H1 (cell line): ENCODE data around the gene PLA2G4D. TPM values are rescaled to one million over a fixed set of nuclear protein-coding genes. Genes with fewer than 3 reads are reported as not detected.

Experiments used
- CTCF ChIA-PET: fragments of 300-600 bp; sonication (Branson Sonifier 250); formaldehyde crosslinking; loops from one replicate; lab custom pipeline; 2021; ENCODE audit not compliant: partially characterized antibody; lab: Charles Lee
- POLR2A ChIA-PET: fragments of 300-600 bp; sonication (Branson Sonifier 250); formaldehyde crosslinking; loops from one replicate; lab custom pipeline; 2021; ENCODE audit warnings: inconsistent platforms; ENCODE audit not compliant: partially characterized antibody; lab: Charles Lee
- DNase-seq, 2 experiments: peaks; one replicate each; pipeline versions ENCODE4 v3.0.0 to v3.0.0-alpha.2; 2010 to 2022; ENCODE audit warnings: low spot score in 2 of 2, low read depth in 1 of 2, mixed read lengths in 1 of 2
- FAIRE-seq: peaks from 2 replicates; lab custom pipeline; 2011; peaks lifted over from hg19 to GRCh38; lab: Jason Lieb, UNC
- H2AFZ ChIP-seq: 2 replicates; pipeline ENCODE4 v1.8.1; 2012; ENCODE audit warnings: low read length, inconsistent platforms
- H2AK5ac ChIP-seq: 2 replicates; pipeline ENCODE4 v1.6.1; 2013; ENCODE audit warnings: low read depth, low read length
- H2BK120ac ChIP-seq: replicated peaks from 2 replicates; pipeline ENCODE3; 2013; ENCODE audit warnings: low read depth, low read length, inconsistent platforms
- H2BK12ac ChIP-seq: 2 replicates; pipeline ENCODE4 v1.6.1; 2013; ENCODE audit warnings: low read depth, low read length
- H2BK15ac ChIP-seq: 2 replicates; pipeline ENCODE4 v1.6.1; 2013; ENCODE audit warnings: low read length
- H2BK20ac ChIP-seq: 2 replicates; pipeline ENCODE4 v1.6.1; 2013; ENCODE audit warnings: low read length
- H2BK5ac ChIP-seq: 2 replicates; pipeline ENCODE4 v1.6.1; 2013; ENCODE audit warnings: low read depth, low read length
- H3K14ac ChIP-seq: 2 replicates; pipeline ENCODE4 v1.6.1; 2013; ENCODE audit warnings: inconsistent platforms; ENCODE audit not compliant: insufficient read length
- H3K18ac ChIP-seq: 2 replicates; pipeline ENCODE4 v1.6.1; 2013; ENCODE audit warnings: low read length; ENCODE audit errors: extremely low read depth
- H3K23ac ChIP-seq: 2 replicates; pipeline ENCODE4 v1.6.1; 2013; ENCODE audit warnings: inconsistent platforms; ENCODE audit not compliant: insufficient read length
- H3K23me2 ChIP-seq: 2 replicates; pipeline ENCODE4 v1.6.1; 2013; ENCODE audit warnings: low read depth, low read length
- H3K27ac ChIP-seq: 2 replicates; pipeline ENCODE4 v1.6.1; 2011; ENCODE audit warnings: low read depth, low read length, inconsistent platforms
- H3K27me3 ChIP-seq, 4 experiments: replicated peaks in 1 of 4; 1 replicate in 1 of 4; 2 replicates in 3 of 4; pipeline versions ENCODE4 v1.6.1 to v1.8.1; 2011 to 2013; ENCODE audit warnings: low read length in 3 of 4, mild to moderate bottlenecking in 3 of 4, inconsistent platforms in 2 of 4, mixed read lengths in 2 of 4, moderate library complexity in 1 of 4; ENCODE audit not compliant: control insufficient read depth in 3 of 4, insufficient read depth in 3 of 4; ENCODE audit errors: extremely low read depth in 1 of 4
- H3K36me3 ChIP-seq, 4 experiments: 2 replicates each; pipeline versions ENCODE4 v1.6.1 to v1.8.1; 2011 to 2013; ENCODE audit warnings: mild to moderate bottlenecking in 4 of 4, low read length in 3 of 4, moderate library complexity in 2 of 4, control low read depth in 1 of 4, inconsistent platforms in 1 of 4; ENCODE audit not compliant: insufficient read depth in 4 of 4, control insufficient read depth in 2 of 4
- H3K4ac ChIP-seq: replicated peaks from 2 replicates; pipeline ENCODE3; 2013; ENCODE audit warnings: low read length, low read depth, mixed read lengths, inconsistent platforms; ENCODE audit not compliant: insufficient read length
- H3K4me1 ChIP-seq, 4 experiments: replicated peaks in 1 of 4; 1 replicate in 1 of 4; 2 replicates in 3 of 4; pipeline versions ENCODE4 v1.6.1 to v1.8.1; 2011 to 2013; ENCODE audit warnings: low read length in 3 of 4, inconsistent platforms in 2 of 4, mixed read lengths in 1 of 4; ENCODE audit not compliant: insufficient read depth in 4 of 4, control insufficient read depth in 3 of 4
- H3K4me2 ChIP-seq, 2 experiments: 2 replicates each; pipeline versions ENCODE4 v1.6.1 to v1.8.1; 2011 to 2013; ENCODE audit warnings: low read depth in 2 of 2, low read length in 2 of 2, control low read depth in 1 of 2, inconsistent platforms in 1 of 2, mild to moderate bottlenecking in 1 of 2; ENCODE audit not compliant: insufficient read depth in 1 of 2
- H3K4me3 ChIP-seq, 4 experiments: fragments of 200-600, 300-600 bp in 1 of 4; sonication (generic), shearing (Covaris generic), sonication (Bioruptor Twin) in 1 of 4; 2 replicates each; pipeline versions ENCODE4 v1.5.1 to v1.8.1; 2011 to 2016; ENCODE audit warnings: low read length in 4 of 4, low read depth in 3 of 4, control low read depth in 2 of 4, inconsistent platforms in 2 of 4, mild to moderate bottlenecking in 2 of 4, mixed read lengths in 1 of 4, moderate library complexity in 1 of 4; ENCODE audit not compliant: insufficient read depth in 2 of 4; ENCODE audit errors: extremely low read depth in 1 of 4
- H3K56ac ChIP-seq: replicated peaks from 2 replicates; pipeline ENCODE3; 2013; ENCODE audit warnings: low read depth, mild to moderate bottlenecking, mixed read lengths, low read length, inconsistent platforms; ENCODE audit not compliant: insufficient read length
- H3K79me1 ChIP-seq: 2 replicates; pipeline ENCODE4 v1.6.1; 2013; ENCODE audit warnings: low read depth, low read length, control low read depth
- H3K79me2 ChIP-seq, 2 experiments: 2 replicates each; pipeline versions ENCODE4 v1.6.1 to v1.8.1; 2012 to 2013; ENCODE audit warnings: low read length in 2 of 2, mild to moderate bottlenecking in 2 of 2, inconsistent platforms in 1 of 2; ENCODE audit not compliant: insufficient read depth in 2 of 2, control insufficient read depth in 1 of 2
- H3K9ac ChIP-seq, 4 experiments: replicated peaks in 1 of 4; 1 replicate in 1 of 4; 2 replicates in 3 of 4; pipeline versions ENCODE4 v1.6.1 to v1.8.1; 2011 to 2013; ENCODE audit warnings: low read depth in 3 of 4, low read length in 3 of 4, control low read depth in 2 of 4, mild to moderate bottlenecking in 2 of 4, moderate library complexity in 2 of 4, inconsistent platforms in 1 of 4; ENCODE audit errors: extremely low read depth in 1 of 4
- H3K9me3 ChIP-seq, 2 experiments: 2 replicates each; pipeline versions ENCODE4 v1.6.1 to v1.8.1; 2012 to 2013; ENCODE audit warnings: mild to moderate bottlenecking in 2 of 2, moderate library complexity in 2 of 2, control low read depth in 1 of 2, inconsistent platforms in 1 of 2, low read depth in 1 of 2, low read length in 1 of 2, mixed read lengths in 1 of 2; ENCODE audit not compliant: insufficient read depth in 2 of 2
- H4K20me1 ChIP-seq, 2 experiments: replicated peaks in 1 of 2; 2 replicates each; pipeline versions ENCODE3 to v1.8.1; 2011 to 2013; ENCODE audit warnings: inconsistent platforms in 2 of 2, low read length in 2 of 2, mild to moderate bottlenecking in 1 of 2; ENCODE audit not compliant: insufficient read depth in 2 of 2, control insufficient read depth in 1 of 2
- H4K5ac ChIP-seq: 2 replicates; pipeline ENCODE4 v1.6.1; 2013; ENCODE audit warnings: low read length, low read depth, mixed read lengths, inconsistent platforms; ENCODE audit not compliant: insufficient read length
- H4K8ac ChIP-seq: 2 replicates; pipeline ENCODE4 v1.8.0; 2013; ENCODE audit warnings: mild to moderate bottlenecking, moderate library complexity, low read length, inconsistent platforms; ENCODE audit not compliant: insufficient read depth; ENCODE audit errors: extremely low read depth
- H4K91ac ChIP-seq: replicated peaks from 2 replicates; pipeline ENCODE3; 2013; ENCODE audit warnings: low read length, mixed read lengths, inconsistent platforms; ENCODE audit not compliant: insufficient read length
- CEBPB ChIP-seq: IDR thresholded peaks from 2 replicates; pipeline ENCODE4 v1.6.1; 2012; ENCODE audit warnings: low read depth, low read length
- CREB1 ChIP-seq: IDR thresholded peaks from 2 replicates; pipeline ENCODE4 v1.6.1; 2012; ENCODE audit warnings: inconsistent platforms
- NRF1 ChIP-seq: IDR thresholded peaks from 2 replicates; pipeline ENCODE4 v1.6.1; 2011; ENCODE audit warnings: mild to moderate bottlenecking, low read depth, low read length, improper control_type of control experiment
- PHF8 ChIP-seq: fragments of 200-600 bp; sonication (generic); conservative IDR thresholded peaks from 2 replicates; pipeline ENCODE4 v1.7.1; 2012; ENCODE audit warnings: low read depth, mild to moderate bottlenecking, inconsistent platforms, low read length, moderate library complexity
- SAP30 ChIP-seq: fragments of 300-600 bp; sonication (generic); IDR thresholded peaks from 2 replicates; pipeline ENCODE4 v1.7.1; 2012; ENCODE audit warnings: low read length, moderate library complexity, mild to moderate bottlenecking, inconsistent platforms; ENCODE audit not compliant: insufficient read depth, insufficient replicate concordance
- SP4 ChIP-seq: IDR thresholded peaks from 2 replicates; pipeline ENCODE4 v1.6.1; 2012; ENCODE audit warnings: low read length, inconsistent platforms
- TBP ChIP-seq: IDR thresholded peaks from 2 replicates; pipeline ENCODE4 v1.6.1; 2011; ENCODE audit warnings: low read depth, low read length, improper control_type of control experiment
- TEAD4 ChIP-seq: IDR thresholded peaks from 2 replicates; pipeline ENCODE4 v1.6.1; 2012; ENCODE audit warnings: low read depth, low read length, inconsistent platforms, mixed read lengths
- WGBS, 2 experiments: shearing (Covaris generic) in 1 of 2; methylation state at CpG; one replicate each; pipeline versions ENCODE4 v1.1.6 to v1.1.7; 2013 to 2015; ENCODE audit warnings: low lambda C conversion rate in 2 of 2, mixed read lengths in 2 of 2, inconsistent platforms in 1 of 2, low coverage in 1 of 2, missing lambda C conversion rate in 1 of 2; ENCODE audit not compliant: insufficient replicate concordance in 2 of 2, insufficient coverage in 1 of 2, insufficient read length in 1 of 2; ENCODE audit errors: extremely low coverage in 1 of 2, missing lambda C conversion rate in 1 of 2; 5-methylcytosine and 5-hydroxymethylcytosine counted together
- polyA plus RNA-seq, 7 experiments: library from polyadenylated mRNA; depleted of rRNA in 3 of 7; stranded (reverse) in 5 of 7; unstranded in 2 of 7; fragments of >200 nt in 5 of 7; fragments of 200-250 nt in 2 of 7; gene quantifications; 1 replicate in 5 of 7; 2 replicates in 1 of 7; 4 replicates in 1 of 7; pipeline versions ENCODE4 v1.2.1 to v1.2.3, GENCODE V29; 2011 to 2013; ENCODE audit warnings: missing spikeins in 2 of 7, mixed read lengths in 2 of 7
- total RNA-seq: library from RNA; stranded (reverse); fragmentation: NEBNext Ultra II Directional; extraction: Animal tissue kit (Norgen Biotek cat#: 25700); gene quantifications from 2 replicates; pipeline ENCODE4 v1.2.1, GENCODE V29; 2021
- TF ChIP-seq, protein P1 (sequence below): IDR thresholded peaks from 2 replicates; pipeline ENCODE4 v1.6.1; 2012; ENCODE audit warnings: inconsistent platforms

The PLA2G4D gene
- total and polyA plus RNA-seq, 2 of the 8 experiments (the other 6 are each of a cell fraction or from before 2014, with no cell fraction given): 0.07 to 0.18 TPM

DNA sequence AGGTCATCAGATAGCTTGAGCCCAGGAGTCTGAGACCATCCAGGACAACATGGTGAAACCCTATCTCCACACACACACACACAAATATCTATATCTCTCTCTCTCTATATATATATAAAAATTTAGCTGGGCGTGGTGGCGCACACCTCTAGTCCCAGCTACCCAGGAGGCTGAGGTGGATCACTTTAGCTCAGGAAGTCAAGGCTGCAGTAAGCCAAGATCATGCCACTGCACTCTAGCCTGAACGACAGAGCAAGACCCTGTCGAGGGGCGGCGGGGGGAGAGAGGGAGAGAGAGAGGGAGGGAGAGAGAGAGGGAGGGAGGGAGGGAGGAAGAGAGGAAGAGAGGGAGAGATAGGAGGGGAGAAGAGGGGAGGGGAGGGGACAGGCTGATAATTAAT lies 34.1 kb upstream of the PLA2G4D start:
- Histone ChIP-seq H2AFZ (no peak overlapping the region), H3K27me3 (no peaks in the 10 kb centered on the region), H2AK5ac (no peak overlapping the region), H2BK5ac (no peak overlapping the region), H3K9me3 (no peaks in the 10 kb centered on the region), H2BK120ac (no peak overlapping the region), H3K4me1 (peaks cover 0 to 7% (median 4%) of the 10 kb centered on the region in 4 experiments; a peak in 3 of 7 replicates), H2BK20ac (no peak overlapping the region), H2BK15ac (no peak overlapping the region), H4K8ac (no peak overlapping the region)
- 81% methylated on average over 6 of the region's 6 CpGs; no CpG with 5 or more reads in 1 of the 2 experiments for WGBS, 2 experiments
- TF ChIP-seq CEBPB: no peak
- TF ChIP-seq NRF1: no peak
- TF ChIP-seq, protein P1, sequence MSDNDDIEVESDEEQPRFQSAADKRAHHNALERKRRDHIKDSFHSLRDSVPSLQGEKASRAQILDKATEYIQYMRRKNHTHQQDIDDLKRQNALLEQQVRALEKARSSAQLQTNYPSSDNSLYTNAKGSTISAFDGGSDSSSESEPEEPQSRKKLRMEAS: no peak
- TF ChIP-seq TBP: no peak
- TF ChIP-seq SAP30: no peak
- no peak for TF ChIP-seq PHF8
- TF ChIP-seq SP4: no peak
- TF ChIP-seq TEAD4: no peak
- no peak for TF ChIP-seq CREB1
- TF ChIP-seq, all 59 proteins: peak for 0
- Histone ChIP-seq H4K5ac (no peak overlapping the region), H3K4me2 (no peak overlapping the region), H2BK12ac (no peak overlapping the region), H3K14ac (no peak overlapping the region), H3K23me2 (no peaks in the 10 kb centered on the region), H3K36me3 (no peaks in the 10 kb centered on the region), H3K79me1 (no peaks in the 10 kb centered on the region), H3K27ac (no peak overlapping the region), H3K4ac (no peak overlapping the region), H3K56ac (no peak overlapping the region), H4K91ac (no peak overlapping the region), H3K23ac (no peak overlapping the region), H3K18ac (no peak overlapping the region), H3K4me3 (no peak overlapping the region), H3K79me2 (no peaks in the 10 kb centered on the region), H3K9ac (no peak overlapping the region), H4K20me1 (no peaks in the 10 kb centered on the region)
- ChIA-PET POLR2A (no interaction called here), CTCF (interaction anchor here (0.6 to 4.2 kb wide), 6 partner anchors 10 to 248 kb away, joined by 3 to 24 read pairs (median 3); no protein-coding TSS in a partner anchor)
- FAIRE-seq (no peak), DNase-seq (no peak)
